T-helper 2 cell (primary cell): ENCODE measurements around the gene PITX2.

Experiments used
- DNase-seq, 5 experiments: peaks; one replicate each; pipeline versions ENCODE4 v3.0.0 to v3.0.0-alpha.2; 2012 to 2022
- total RNA-seq, 2 donors: gene quantifications; one replicate each; lab custom pipeline; 2026; lab: John Stamatoyannopoulos, UW

PITX2 gene
- 0 to 0.54 reads per million in 2 donors for total RNA-seq

GRCh38 chr4:110622841-110623717, at the start of gene PITX2:
PITX2 (minus strand) TSS chr4:110623077; CDS start chr4:110622460, 617 bp downstream.
- peak in 2 of 5 experiments; percentile 3 to 74 for DNase-seq

GRCh38 chr4:110671679-110672078, 48.8 kb upstream of the PITX2 start:
- no peak for DNase-seq

GRCh38 chr4:110669663-110670062, 46.8 kb upstream of the PITX2 start:
- no peak for DNase-seq

GRCh38 chr4:110668463-110669235, 45.8 kb upstream of the PITX2 start:
- no peak for DNase-seq

GRCh38 chr4:110667670-110668069, 44.8 kb upstream of the PITX2 start:
- no peak for DNase-seq

- no peak for DNase-seq
Measured at GRCh38 chr4:110666030-110666429, 43.2 kb upstream of the PITX2 start.

- no peak for DNase-seq
Measured at GRCh38 chr4:110663738-110664444, 41.0 kb upstream of the PITX2 start.

GRCh38 chr4:110663206-110663605, 40.3 kb upstream of the PITX2 start:
- DNase-seq, result no peak

GRCh38 chr4:110660755-110661154, 37.9 kb upstream of the PITX2 start:
- DNase-seq, result no peak

GRCh38 chr4:110654254-110654635, 31.4 kb upstream of the PITX2 start:
- DNase-seq, result no peak

GRCh38 chr4:110653321-110654253, 30.7 kb upstream of the PITX2 start:
- DNase-seq, result no peak

- DNase-seq, result no peak
Measured at GRCh38 chr4:110644008-110644407, 21.1 kb upstream of the PITX2 start.

- no peak for DNase-seq
Measured at GRCh38 chr4:110643096-110643495, 20.2 kb upstream of the PITX2 start.

GRCh38 chr4:110641218-110641617, 18.3 kb upstream of the PITX2 start:
- DNase-seq, result no peak

- no peak for DNase-seq
Measured at GRCh38 chr4:110640576-110640975, 17.7 kb upstream of the PITX2 start.

GRCh38 chr4:110639207-110640090, 16.6 kb upstream of the PITX2 start:
- DNase-seq, result no peak

GRCh38 chr4:110638089-110638746, 15.3 kb upstream of the PITX2 start:
- DNase-seq, result no peak

- no peak for DNase-seq
Measured at GRCh38 chr4:110637408-110638088, 14.7 kb upstream of the PITX2 start.

- DNase-seq, result no peak
Measured at GRCh38 chr4:110636680-110637407, 14.0 kb upstream of the PITX2 start.
